Right lobe of liver (tissue), 6 donors: ENCODE data around the gene RNF11. TPM values are rescaled to one million over a fixed set of nuclear protein-coding genes. Genes with fewer than 3 reads are reported as not detected.

Experiments
- ATAC-seq, 4 donors: fragments of 200-7000 bp; cut with Tn5 transposase; one replicate each; pipeline ENCODE4 v1.9.1; 2020; ENCODE audit warnings: mild to moderate bottlenecking in 4 of 4, moderate library complexity in 4 of 4
- DNase-seq, 3 donors: peaks; one replicate each; pipeline ENCODE4 v3.0.0-alpha.2; 2020
- H3K27ac ChIP-seq, 3 donors: fragments of 200-600 bp; one replicate each; pipeline ENCODE4 v1.8.0; 2022
- H3K27me3 ChIP-seq, 2 donors: fragments of 200-600 bp; one replicate each; pipeline ENCODE4 v1.8.0; 2022
- H3K36me3 ChIP-seq, 4 donors: fragments of 200-600 bp; sonication (generic) in 1 of 4; one replicate each; pipeline versions ENCODE4 v1.5.1 to v1.8.0; 2017 to 2022; ENCODE audit warnings: control low read depth in 1 of 4
- H3K4me1 ChIP-seq, 4 donors: fragments of 200-600 bp; sonication (generic) in 1 of 4; one replicate each; pipeline versions ENCODE4 v1.5.1 to v1.8.0; 2017 to 2022; ENCODE audit warnings: control low read depth in 1 of 4
- H3K4me3 ChIP-seq, 3 donors: fragments of 200-600 bp; one replicate each; pipeline ENCODE4 v1.8.0; 2022
- H3K9me3 ChIP-seq, 4 donors: fragments of 200-600 bp; sonication (generic) in 1 of 4; one replicate each; pipeline versions ENCODE4 v1.5.1 to v1.8.0; 2017 to 2022; ENCODE audit warnings: control low read depth in 1 of 4
- POLR2A ChIP-seq: fragments of 450-650 bp; IDR thresholded peaks from one replicate; pipeline ENCODE4 v1.6.1; 2017; ENCODE audit warnings: antibody characterized with exemption, mild to moderate bottlenecking
- WGBS: methylation state at CpG from one replicate; pipeline ENCODE4 v1.1.6; 2018; ENCODE audit warnings: low coverage, low lambda C conversion rate; ENCODE audit not compliant: insufficient coverage; ENCODE audit errors: missing lambda C conversion rate; 5-methylcytosine and 5-hydroxymethylcytosine counted together
- intact Hi-C, 2 donors: fragments of 100-400 bp; cut with DNase I; formaldehyde crosslinking; loops; one replicate each; pipeline versions ENCODE4 v1.11.2 to v1.14.1; 2022
- total RNA-seq, 6 experiments: library from RNA; depleted of rRNA in 2 of 6; stranded (reverse); fragments of >200 nt in 2 of 6; fragmentation: NEBNext Ultra II Directional in 3 of 6; extraction: Animal tissue kit (Norgen Biotek cat#: 25700) in 3 of 6; gene quantifications; one replicate each; pipeline versions ENCODE4 v1.1.0 to v1.2.4, GENCODE V29; 2016 to 2023
- TF ChIP-seq, protein P1 (sequence below), 4 donors: fragments of 200-600 bp in 3 of 4; fragments of 450-650 bp in 1 of 4; IDR thresholded peaks; one replicate each; pipeline versions ENCODE4 v1.5.1 to v1.8.0; 2016 to 2022; ENCODE audit warnings: antibody characterized with exemption in 4 of 4, mild to moderate bottlenecking in 2 of 4
- donor health status: DM: no; HTN: yes; CAD: no.
- donor health status: DM: no; HTN: no; CAD: no.
- donor health status: DM: no; HTN: no; CAD: no.
- donor health status: DM: no; HTN: yes; CAD: no.
- donor health status: DM: no; HTN: yes; CAD: no.

RNF11 gene
- total RNA-seq, 6 experiments from 2014 or later, result 35.1 to 60.1 (median 50.0) TPM

DNA sequence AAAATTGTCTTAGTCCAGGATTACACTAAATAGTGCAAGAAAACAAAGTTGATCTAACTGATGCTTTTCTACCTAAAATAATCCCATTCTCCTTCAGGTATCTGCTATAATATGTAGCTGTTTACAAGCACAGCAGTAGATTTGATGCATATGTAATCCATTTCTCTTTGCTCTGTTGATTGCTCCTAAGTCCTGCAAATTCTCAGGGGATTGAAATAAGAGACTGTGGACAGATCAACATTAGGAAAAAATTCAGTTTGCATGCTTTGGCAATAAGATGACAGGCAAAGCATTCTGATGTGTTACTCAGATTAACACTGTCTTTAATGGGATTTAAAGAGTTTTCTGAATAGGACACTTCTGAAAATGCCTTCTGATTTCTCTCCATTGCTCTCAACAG is 34.7 kb downstream of the RNF11 start:
- peaks cover 0 to 21% (median 0%) of the 10 kb centered on the region in 4 donors for H3K36me3 ChIP-seq
- no peak for ATAC-seq
- no peak overlapping the region for H3K4me3 ChIP-seq
- TF ChIP-seq, protein P1, sequence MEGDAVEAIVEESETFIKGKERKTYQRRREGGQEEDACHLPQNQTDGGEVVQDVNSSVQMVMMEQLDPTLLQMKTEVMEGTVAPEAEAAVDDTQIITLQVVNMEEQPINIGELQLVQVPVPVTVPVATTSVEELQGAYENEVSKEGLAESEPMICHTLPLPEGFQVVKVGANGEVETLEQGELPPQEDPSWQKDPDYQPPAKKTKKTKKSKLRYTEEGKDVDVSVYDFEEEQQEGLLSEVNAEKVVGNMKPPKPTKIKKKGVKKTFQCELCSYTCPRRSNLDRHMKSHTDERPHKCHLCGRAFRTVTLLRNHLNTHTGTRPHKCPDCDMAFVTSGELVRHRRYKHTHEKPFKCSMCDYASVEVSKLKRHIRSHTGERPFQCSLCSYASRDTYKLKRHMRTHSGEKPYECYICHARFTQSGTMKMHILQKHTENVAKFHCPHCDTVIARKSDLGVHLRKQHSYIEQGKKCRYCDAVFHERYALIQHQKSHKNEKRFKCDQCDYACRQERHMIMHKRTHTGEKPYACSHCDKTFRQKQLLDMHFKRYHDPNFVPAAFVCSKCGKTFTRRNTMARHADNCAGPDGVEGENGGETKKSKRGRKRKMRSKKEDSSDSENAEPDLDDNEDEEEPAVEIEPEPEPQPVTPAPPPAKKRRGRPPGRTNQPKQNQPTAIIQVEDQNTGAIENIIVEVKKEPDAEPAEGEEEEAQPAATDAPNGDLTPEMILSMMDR (IDR thresholded peaks at IDR 0.05), result no peak
- TF ChIP-seq POLR2A, result no peak
- no peak overlapping the region for H3K27ac ChIP-seq
- no peaks in the 10 kb centered on the region for H3K27me3 ChIP-seq
- intact Hi-C loops, result no loop called here
- no peak for DNase-seq
- no peaks in the 10 kb centered on the region for H3K9me3 ChIP-seq
- H3K4me1 ChIP-seq, result no peaks in the 10 kb centered on the region

DNA sequence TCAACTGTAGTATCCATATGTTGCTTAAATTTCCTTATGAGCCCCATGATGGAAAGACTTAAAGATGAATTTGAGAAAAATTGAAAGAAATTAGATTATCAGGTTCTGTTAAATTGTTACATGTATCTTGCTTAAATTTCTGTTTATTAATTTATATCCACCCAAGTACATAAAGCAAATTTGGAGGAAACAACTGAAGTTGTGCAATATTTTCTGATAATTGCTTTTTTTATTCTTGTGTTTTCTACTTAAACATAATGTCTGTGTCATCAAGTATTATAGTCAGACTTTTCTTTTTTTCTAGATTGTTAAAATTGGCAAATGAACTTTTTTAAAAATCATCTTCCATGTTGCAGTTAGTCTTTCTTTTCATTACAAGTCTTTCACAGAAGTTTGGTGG is 36.8 kb downstream of the RNF11 start:
- no peaks in the 10 kb centered on the region for H3K9me3 ChIP-seq
- intact Hi-C loops, result no loop called here
- TF ChIP-seq, protein P1 (IDR thresholded peaks at IDR 0.05), result no peak
- TF ChIP-seq POLR2A, result no peak
- peaks cover 0 to 25% (median 0%) of the 10 kb centered on the region in 4 donors for H3K36me3 ChIP-seq
- H3K4me3 ChIP-seq, result no peak overlapping the region
- H3K27ac ChIP-seq, result no peak overlapping the region
- DNase-seq (no peak), ATAC-seq (no peak)
- no peaks in the 10 kb centered on the region for H3K27me3 ChIP-seq
- no peaks in the 10 kb centered on the region for H3K4me1 ChIP-seq

DNA sequence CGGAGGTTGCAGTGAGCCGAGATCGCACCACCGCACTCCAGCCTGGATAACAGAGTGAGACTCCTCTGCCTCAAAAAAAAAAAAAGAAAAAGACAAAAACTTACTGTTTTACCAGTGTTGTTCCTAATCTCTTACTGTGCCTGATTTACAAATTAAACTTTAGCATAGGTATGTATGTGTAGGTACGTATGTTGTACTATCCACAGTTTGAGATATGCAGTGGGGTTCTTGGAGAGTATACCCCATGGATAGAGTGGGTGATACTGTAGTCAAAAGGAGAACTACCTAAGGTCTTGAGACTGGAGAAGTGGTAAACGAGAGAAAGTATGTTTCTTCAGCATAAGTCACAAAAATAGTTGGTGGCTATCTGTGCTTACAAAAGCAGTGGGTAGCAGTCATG is 38.6 kb downstream of the RNF11 start:
- H3K27ac ChIP-seq, result no peak overlapping the region
- TF ChIP-seq, protein P1 (IDR thresholded peaks at IDR 0.05), result no peak
- no peak for TF ChIP-seq POLR2A
- no peaks in the 10 kb centered on the region for H3K9me3 ChIP-seq
- 93% methylated on average over 6 of the region's 6 CpGs for WGBS
- H3K4me1 ChIP-seq, result no peaks in the 10 kb centered on the region
- H3K36me3 ChIP-seq, result peaks cover 0 to 25% (median 0%) of the 10 kb centered on the region in 4 donors
- H3K4me3 ChIP-seq, result no peak overlapping the region
- no peak for ATAC-seq
- intact Hi-C loops, result no loop called here
- DNase-seq, result no peak
- no peaks in the 10 kb centered on the region for H3K27me3 ChIP-seq

DNA sequence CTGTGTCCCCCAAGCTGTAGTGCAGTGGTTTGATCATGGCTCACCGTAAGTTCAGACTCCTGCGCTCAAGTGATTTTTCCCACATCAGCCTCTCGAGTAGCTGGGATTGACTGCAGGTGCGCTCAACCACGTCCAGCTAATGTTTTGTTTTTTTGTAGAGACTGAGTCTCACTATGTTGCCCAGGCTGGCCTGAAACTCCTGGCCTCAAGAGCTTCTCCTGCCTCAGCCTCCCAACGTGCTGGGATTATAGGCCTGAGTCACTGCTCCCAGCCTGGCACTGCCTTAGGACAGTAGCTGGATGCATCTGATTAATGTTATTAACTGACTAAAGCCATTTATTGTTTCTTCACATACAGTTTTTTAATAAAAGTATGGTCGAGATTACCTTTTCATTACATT is 40.2 kb downstream of the RNF11 start:
- Histone ChIP-seq H3K36me3 (peaks cover 0 to 16% (median 0%) of the 10 kb centered on the region in 4 donors), H3K27me3 (no peaks in the 10 kb centered on the region), H3K27ac (no peak overlapping the region), H3K4me3 (no peak overlapping the region), H3K4me1 (peaks cover 0 to 10% (median 0%) of the 10 kb centered on the region in 4 donors), H3K9me3 (no peaks in the 10 kb centered on the region)
- WGBS, result 96% methylated on average over 7 of the region's 7 CpGs
- DNase-seq (no peak), ATAC-seq (no peak)
- intact Hi-C loops, result no loop called here
- TF ChIP-seq POLR2A, result no peak
- TF ChIP-seq, protein P1 (IDR thresholded peaks at IDR 0.05), result no peak

DNA sequence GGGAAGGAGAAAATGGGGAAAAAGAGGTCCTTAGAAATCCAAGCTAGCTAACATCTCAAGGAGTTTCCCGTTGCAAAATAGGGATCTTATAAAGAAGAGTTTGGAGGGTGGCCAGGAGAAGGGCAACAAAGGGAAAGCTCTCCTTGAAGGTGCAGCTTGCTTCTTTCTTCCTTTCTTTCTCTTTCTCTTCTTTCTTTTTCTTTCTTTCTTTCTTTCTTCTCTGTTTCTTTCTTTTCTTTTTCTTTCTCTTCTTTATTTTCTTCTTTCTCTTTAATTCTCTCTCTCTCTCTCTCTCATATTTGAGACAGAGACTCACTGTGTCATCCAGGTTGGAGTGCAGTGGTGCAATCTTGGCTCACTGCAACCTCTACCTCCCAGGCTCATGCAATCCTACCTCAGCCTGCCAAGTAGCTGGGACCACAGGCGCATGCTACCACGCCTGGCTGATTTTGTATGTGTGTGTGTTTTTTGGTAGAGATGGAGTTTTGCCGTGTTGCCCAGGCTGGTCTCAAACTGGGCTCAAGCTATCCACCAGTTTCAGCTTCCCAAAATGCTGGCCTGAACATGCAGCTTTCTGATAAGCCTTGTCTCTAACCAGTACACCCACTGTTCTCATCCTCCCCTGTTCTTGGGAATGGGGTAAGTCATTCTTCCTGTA is 44.4 kb downstream of the RNF11 start:
- peaks cover 0 to 13% (median 0%) of the 10 kb centered on the region in 4 donors for H3K4me1 ChIP-seq
- 15% methylated on average over 4 of the region's 4 CpGs for WGBS
- TF ChIP-seq, protein P1 (IDR thresholded peaks at IDR 0.05), result no peak
- TF ChIP-seq POLR2A, result no peak
- ATAC-seq, result peak; percentile 76 to 89 (median 80)
- no peak overlapping the region for H3K4me3 ChIP-seq
- peaks cover 0 to 4% (median 0%) of the 10 kb centered on the region in 4 donors for H3K36me3 ChIP-seq
- intact Hi-C loops, result no loop called here
- no peaks in the 10 kb centered on the region for H3K9me3 ChIP-seq
- peak; percentile 45 to 79 (median 76) for DNase-seq
- no peaks in the 10 kb centered on the region for H3K27me3 ChIP-seq
- H3K27ac ChIP-seq, result no peak overlapping the region
